GM19438 (cell line): ENCODE measurements around the gene CDHR3.

ENCODE experiments used
- ATAC-seq: cut with Tn5 transposase; IDR thresholded peaks from one replicate; pipeline ENCODE4 v1.9.1; 2021; ENCODE audit warnings: low read depth; ENCODE audit not compliant: unreplicated experiment

The CDHR3 gene

GRCh38 chr7:106021151-106022067 is 58.3 kb downstream of the CDHR3 start:
- ATAC-seq, result no peak

- peak; percentile 81 for ATAC-seq
These were observed 59.2 kb downstream of the CDHR3 start for GRCh38 chr7:106022193-106022821.

- ATAC-seq, result no peak
These were observed 60.6 kb downstream of the CDHR3 start for GRCh38 chr7:106023369-106024322.

- no peak for ATAC-seq
These were observed 63.0 kb downstream of the CDHR3 start for GRCh38 chr7:106026101-106026500.

GRCh38 chr7:106029451-106029850 is 66.4 kb downstream of the CDHR3 start:
- ATAC-seq, result no peak

GRCh38 chr7:106029941-106030340 is 66.9 kb downstream of the CDHR3 start:
- no peak for ATAC-seq

GRCh38 chr7:106031300-106032035 is 68.4 kb downstream of the CDHR3 start:
- no peak for ATAC-seq

GRCh38 chr7:106032295-106032694 is 69.2 kb downstream of the CDHR3 start:
- ATAC-seq, result no peak

GRCh38 chr7:106033735-106034134 is 70.7 kb downstream of the CDHR3 start:
- no peak for ATAC-seq

GRCh38 chr7:106034383-106034782 is 71.3 kb downstream of the CDHR3 start:
- ATAC-seq, result no peak

GRCh38 chr7:106035568-106035967 is 72.5 kb downstream of the CDHR3 start:
- no peak for ATAC-seq

- no peak for ATAC-seq
These were observed 72.9 kb downstream of the CDHR3 start for GRCh38 chr7:106036004-106036403.

GRCh38 chr7:106037489-106038176 is 74.6 kb downstream of the CDHR3 start:
- no peak for ATAC-seq

- ATAC-seq, result no peak
These were observed 75.2 kb downstream of the CDHR3 start for GRCh38 chr7:106038289-106038688.

- no peak for ATAC-seq
These were observed 75.9 kb downstream of the CDHR3 start for GRCh38 chr7:106038916-106039315.

- no peak for ATAC-seq
These were observed 76.5 kb downstream of the CDHR3 start for GRCh38 chr7:106039486-106040060.

- no peak for ATAC-seq
These were observed 78.2 kb downstream of the CDHR3 start for GRCh38 chr7:106041140-106041717.

GRCh38 chr7:106042196-106042611 is 79.1 kb downstream of the CDHR3 start:
- ATAC-seq, result no peak

- ATAC-seq, result no peak
These were observed 82.1 kb downstream of the CDHR3 start for GRCh38 chr7:106045139-106045538.
